Gastroesophageal sphincter (tissue), 4 donors: ENCODE results near the gene P2RX1. TPM values are rescaled to one million over a fixed set of nuclear protein-coding genes. Genes with fewer than 3 reads are reported as not detected.
"Not testable (repeated sequence)": the region's sequence is repeated elsewhere in the genome, so short reads cannot be mapped to it uniquely, and the experiment has no call there.

Experiments used
- ATAC-seq: fragments of 150-250 bp; one replicate; pipeline ENCODE4 v1.9.1; 2016; ENCODE audit warnings: mild to moderate bottlenecking, moderate library complexity
- H3K27ac ChIP-seq, 4 donors: fragments of 200-600 bp; sonication (generic) in 3 of 4; 1 replicate in 3 of 4; 2 replicates in 1 of 4; pipeline ENCODE4 v1.5.1; 2016 to 2019
- H3K27me3 ChIP-seq: fragments of 200-600 bp; sonication (generic); one replicate; pipeline ENCODE4 v1.5.1; 2019
- H3K36me3 ChIP-seq, 2 donors: fragments of 200-600 bp; sonication (generic); one replicate each; pipeline ENCODE4 v1.5.1; 2019; ENCODE audit warnings: control low read depth in 1 of 2
- H3K4me1 ChIP-seq, 3 donors: fragments of 200-600 bp; sonication (generic); 1 replicate in 2 of 3; 2 replicates in 1 of 3; pipeline ENCODE4 v1.5.1; 2016 to 2019; ENCODE audit warnings: control low read depth in 2 of 3
- H3K4me3 ChIP-seq, 2 donors: fragments of 200-600 bp; sonication (generic); one replicate each; pipeline ENCODE4 v1.5.1; 2019; ENCODE audit warnings: mild to moderate bottlenecking in 1 of 2, moderate library complexity in 1 of 2
- H3K9me3 ChIP-seq, 3 donors: fragments of 200-600 bp; sonication (generic); one replicate each; pipeline ENCODE4 v1.5.1; 2017 to 2019; ENCODE audit warnings: control low read depth in 2 of 3
- CTCF ChIP-seq, 4 experiments: fragments of 200-600 bp in 2 of 4; fragments of 450-650 bp in 2 of 4; sonication (generic) in 1 of 4; IDR thresholded peaks; one replicate each; pipeline ENCODE4 v1.5.1; 2017 to 2019; ENCODE audit warnings: antibody characterized with exemption in 4 of 4, mild to moderate bottlenecking in 2 of 4, moderate library complexity in 2 of 4
- EP300 ChIP-seq: sonication (generic); formaldehyde crosslinking; IDR thresholded peaks from one replicate; pipeline ENCODE4 v1.6.1; 2017; ENCODE audit warnings: antibody characterized with exemption, mild to moderate bottlenecking
- POLR2A ChIP-seq, 2 donors: fragments of 450-650 bp; IDR thresholded peaks; one replicate each; pipeline ENCODE4 v1.6.1; 2017; ENCODE audit warnings: antibody characterized with exemption in 2 of 2, mild to moderate bottlenecking in 2 of 2, moderate library complexity in 1 of 2
- POLR2AphosphoS5 ChIP-seq: sonication (generic); formaldehyde crosslinking; IDR thresholded peaks from one replicate; pipeline ENCODE4 v1.6.1; 2017; ENCODE audit warnings: antibody characterized with exemption
- WGBS, 2 donors: methylation state at CpG; one replicate each; pipeline ENCODE4 v1.1.5; 2018; ENCODE audit warnings: low coverage in 1 of 2; 5-methylcytosine and 5-hydroxymethylcytosine counted together
- total RNA-seq, 4 donors: library from RNA; depleted of rRNA; stranded (reverse); fragments of >200 nt; gene quantifications; one replicate each; pipeline ENCODE4 v1.1.0, GENCODE V29; 2016

P2RX1 gene
- total RNA-seq, 4 donors from 2014 or later = 1.6 to 11.6 (median 3.2) TPM

- Histone ChIP-seq H3K4me1 (peaks cover 0 to 16% (median 0%) of the 10 kb centered on the region in 3 donors), H3K4me3 (no peak overlapping the region), H3K27me3 (no peaks in the 10 kb centered on the region), H3K27ac (no peak overlapping the region), H3K36me3 (peaks cover 0 to 2% of the 10 kb centered on the region in 2 donors), H3K9me3 (no peaks in the 10 kb centered on the region)
- 72% methylated on average over 3 of the region's 14 CpGs; no CpG with 5 or more reads in 1 of the 2 donors for WGBS, 2 donors
- TF ChIP-seq EP300 (no peak), POLR2AphosphoS5 (no peak), POLR2A (IDR thresholded peaks at IDR 0.05) (no peak), CTCF (IDR thresholded peaks at IDR 0.05) (no peak)
- no peak for ATAC-seq
Observed at GRCh38 chr17:3952186-3952585, 35.9 kb upstream of the P2RX1 start.

GRCh38 chr17:3951420-3951819, 35.2 kb upstream of the P2RX1 start:
- H3K4me1 ChIP-seq = peaks cover 0 to 16% (median 0%) of the 10 kb centered on the region in 3 donors
- H3K4me3 ChIP-seq = no peak overlapping the region
- ATAC-seq = no peak
- H3K27ac ChIP-seq = no peak overlapping the region
- peaks cover 0 to 3% of the 10 kb centered on the region in 2 donors for H3K36me3 ChIP-seq
- TF ChIP-seq EP300 (no peak), POLR2AphosphoS5 (no peak), POLR2A (IDR thresholded peaks at IDR 0.05) (no peak), CTCF (IDR thresholded peaks at IDR 0.05) (no peak)
- no peaks in the 10 kb centered on the region for H3K9me3 ChIP-seq
- H3K27me3 ChIP-seq = no peaks in the 10 kb centered on the region
- no CpG with 5 or more reads among the region's 16 CpGs for WGBS, 2 donors

- Histone ChIP-seq H3K36me3 (peaks cover 0 to 3% of the 10 kb centered on the region in 2 donors), H3K4me1 (peaks cover 0 to 15% (median 0%) of the 10 kb centered on the region in 3 donors), H3K9me3 (no peaks in the 10 kb centered on the region), H3K4me3 (no peak overlapping the region), H3K27ac (no peak overlapping the region), H3K27me3 (no peaks in the 10 kb centered on the region)
- WGBS, 2 donors = 96 to 97% methylated on average over 8 of the region's 17 CpGs
- TF ChIP-seq POLR2A (IDR thresholded peaks at IDR 0.05) (no peak), POLR2AphosphoS5 (no peak)
- ATAC-seq = no peak
Observed at GRCh38 chr17:3951003-3951402, 34.7 kb upstream of the P2RX1 start.

- Histone ChIP-seq H3K27ac (no peak overlapping the region), H3K9me3 (no peaks in the 10 kb centered on the region), H3K4me3 (no peak overlapping the region), H3K4me1 (peaks cover 0 to 11% (median 0%) of the 10 kb centered on the region in 3 donors), H3K36me3 (peaks cover 0 to 3% of the 10 kb centered on the region in 2 donors), H3K27me3 (no peaks in the 10 kb centered on the region)
- TF ChIP-seq EP300 (no peak), POLR2AphosphoS5 (no peak), POLR2A (IDR thresholded peaks at IDR 0.05) (no peak), CTCF (IDR thresholded peaks at IDR 0.05) (no peak)
- WGBS, 2 donors = no CpG with 5 or more reads among the region's 12 CpGs
- ATAC-seq = no peak
Observed at GRCh38 chr17:3950584-3950983, 34.3 kb upstream of the P2RX1 start.

- Histone ChIP-seq H3K36me3 (peaks cover 0 to 3% of the 10 kb centered on the region in 2 donors), H3K4me1 (peaks cover 0 to 11% (median 0%) of the 10 kb centered on the region in 3 donors), H3K4me3 (no peak overlapping the region), H3K27me3 (no peaks in the 10 kb centered on the region), H3K27ac (no peak overlapping the region), H3K9me3 (no peaks in the 10 kb centered on the region)
- TF ChIP-seq POLR2AphosphoS5 (no peak), EP300 (no peak), CTCF (IDR thresholded peaks at IDR 0.05) (no peak), POLR2A (IDR thresholded peaks at IDR 0.05) (no peak)
- ATAC-seq = no peak
- 80 to 81% methylated on average over 1 to 2 of the region's 3 CpGs for WGBS, 2 donors
Observed at GRCh38 chr17:3949418-3949817, 33.2 kb upstream of the P2RX1 start.

GRCh38 chr17:3948551-3948950, 32.3 kb upstream of the P2RX1 start:
- not testable (repeated sequence) for H3K9me3 ChIP-seq, H3K4me3 ChIP-seq, H3K27me3 ChIP-seq, ATAC-seq, H3K27ac ChIP-seq, H3K36me3 ChIP-seq
- 86% methylated on average over 2 of the region's 3 CpGs; no CpG with 5 or more reads in 1 of the 2 donors for WGBS, 2 donors
- peaks cover 0 to 20% (median 0%) of the 10 kb centered on the region in 3 donors for H3K4me1 ChIP-seq
